ENCODE data around the gene TTLL1. TPM values are rescaled to one million over a fixed set of nuclear protein-coding genes. Genes with fewer than 3 reads are reported as not detected.
"Not testable (repeated sequence)": the region's sequence is repeated elsewhere in the genome, so short reads cannot be mapped to it uniquely, and the experiment has no call there.

The TTLL1 gene
- total RNA-seq, 2 experiments from 2014 or later = 9.1 to 10.7 TPM

- no peak overlapping the region for H3K27ac Mint-ChIP-seq
- peaks cover 38% of the 10 kb centered on the region for H3K4me1 Mint-ChIP-seq
- no peak for DNase-seq
- H3K4me3 Mint-ChIP-seq = no peak overlapping the region
- POLR2A ChIA-PET = no interaction called here
- peaks cover 11% of the 10 kb centered on the region for H3K36me3 Mint-ChIP-seq
- H3K27me3 Mint-ChIP-seq = no peaks in the 10 kb centered on the region
- H3K9me3 Mint-ChIP-seq = peaks cover 1% of the 10 kb centered on the region
- ATAC-seq (ENCODE audit: low read depth) = no peak
These were observed 92.4 kb downstream of the TTLL1 start for GRCh38 chr22:42996646-42997365.

GRCh38 chr22:42995654-42996053, 93.5 kb downstream of the TTLL1 start:
- peaks cover 27% of the 10 kb centered on the region for H3K4me1 Mint-ChIP-seq
- H3K27ac Mint-ChIP-seq = not testable (repeated sequence)

GRCh38 chr22:42994917-42995562, 94.2 kb downstream of the TTLL1 start:
- H3K4me3 Mint-ChIP-seq = no peak overlapping the region
- H3K4me1 Mint-ChIP-seq = peaks cover 23% of the 10 kb centered on the region
- DNase-seq = no peak
- no peak for ATAC-seq (ENCODE audit: low read depth)
- no peak overlapping the region for H3K27ac Mint-ChIP-seq
- peaks cover 1% of the 10 kb centered on the region for H3K9me3 Mint-ChIP-seq
- peaks cover 11% of the 10 kb centered on the region for H3K36me3 Mint-ChIP-seq
- POLR2A ChIA-PET = interaction anchor here (0.9 kb wide), 1 partner anchor 20 kb away, joined by 4 read pairs; the partner anchor contains the start of gene PACSIN2
- no peaks in the 10 kb centered on the region for H3K27me3 Mint-ChIP-seq

More at GRCh38 chr22:42995654-42996053, 93.5 kb downstream of the TTLL1 start:
- not testable (repeated sequence) for H3K4me3 Mint-ChIP-seq; H3K9me3 Mint-ChIP-seq; H3K27me3 Mint-ChIP-seq; DNase-seq; ATAC-seq (ENCODE audit: low read depth)
- peaks cover 11% of the 10 kb centered on the region for H3K36me3 Mint-ChIP-seq
- POLR2A ChIA-PET = interaction anchor here (0.9 kb wide), 1 partner anchor 20 kb away, joined by 4 read pairs; the partner anchor contains the start of gene PACSIN2

GRCh38 chr22:42994276-42994916, 94.8 kb downstream of the TTLL1 start:
- H3K4me3 Mint-ChIP-seq = no peak overlapping the region
- H3K27ac Mint-ChIP-seq = no peak overlapping the region
- ATAC-seq (ENCODE audit: low read depth) (no peak), DNase-seq (no peak)
- POLR2A ChIA-PET = interaction anchor here (0.9 kb wide), 1 partner anchor 21 kb away, joined by 4 read pairs; the partner anchor contains the start of gene PACSIN2
- peaks cover 1% of the 10 kb centered on the region for H3K9me3 Mint-ChIP-seq
- no peaks in the 10 kb centered on the region for H3K27me3 Mint-ChIP-seq
- H3K36me3 Mint-ChIP-seq = peaks cover 10% of the 10 kb centered on the region
- peaks cover 18% of the 10 kb centered on the region for H3K4me1 Mint-ChIP-seq

DNA sequence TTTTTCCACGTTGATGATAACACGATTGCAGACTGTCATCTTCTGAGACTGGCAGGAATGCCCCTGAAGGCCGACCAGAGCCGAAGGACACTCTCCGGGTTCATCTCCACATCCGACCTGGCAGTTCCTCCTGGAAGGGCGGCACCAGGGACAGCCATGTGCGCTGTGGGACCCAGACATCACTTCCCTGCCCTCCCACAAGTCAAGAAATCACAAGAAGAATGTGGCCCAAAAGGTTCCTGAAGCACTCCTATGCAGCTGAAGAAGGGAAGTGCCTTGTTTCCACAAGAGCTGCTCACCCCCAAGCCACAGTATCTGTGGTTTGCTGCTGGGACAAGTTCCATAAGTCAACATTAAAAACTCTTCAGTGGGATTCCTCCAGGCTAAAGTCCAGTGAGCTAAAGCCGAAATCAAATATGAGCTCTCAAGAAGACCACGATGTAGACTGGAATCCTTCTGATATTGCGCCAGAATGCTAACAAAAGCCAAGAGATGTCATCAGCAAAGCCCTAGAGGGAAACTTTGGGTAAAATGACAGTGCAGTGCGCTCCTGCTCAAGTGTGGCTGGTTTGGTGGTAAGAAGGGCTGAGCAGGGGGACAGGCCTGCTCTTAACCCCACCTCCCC, 95.4 kb downstream of the TTLL1 start:
- ATAC-seq (ENCODE audit: low read depth) (no peak), DNase-seq (no peak)
- H3K9me3 Mint-ChIP-seq = peaks cover 1% of the 10 kb centered on the region
- H3K27ac Mint-ChIP-seq = no peak overlapping the region
- no peaks in the 10 kb centered on the region for H3K27me3 Mint-ChIP-seq
- no peak overlapping the region for H3K4me3 Mint-ChIP-seq
- H3K36me3 Mint-ChIP-seq = peaks cover 8% of the 10 kb centered on the region
- H3K4me1 Mint-ChIP-seq = peaks cover 15% of the 10 kb centered on the region
- POLR2A ChIA-PET = no interaction called here

DNA sequence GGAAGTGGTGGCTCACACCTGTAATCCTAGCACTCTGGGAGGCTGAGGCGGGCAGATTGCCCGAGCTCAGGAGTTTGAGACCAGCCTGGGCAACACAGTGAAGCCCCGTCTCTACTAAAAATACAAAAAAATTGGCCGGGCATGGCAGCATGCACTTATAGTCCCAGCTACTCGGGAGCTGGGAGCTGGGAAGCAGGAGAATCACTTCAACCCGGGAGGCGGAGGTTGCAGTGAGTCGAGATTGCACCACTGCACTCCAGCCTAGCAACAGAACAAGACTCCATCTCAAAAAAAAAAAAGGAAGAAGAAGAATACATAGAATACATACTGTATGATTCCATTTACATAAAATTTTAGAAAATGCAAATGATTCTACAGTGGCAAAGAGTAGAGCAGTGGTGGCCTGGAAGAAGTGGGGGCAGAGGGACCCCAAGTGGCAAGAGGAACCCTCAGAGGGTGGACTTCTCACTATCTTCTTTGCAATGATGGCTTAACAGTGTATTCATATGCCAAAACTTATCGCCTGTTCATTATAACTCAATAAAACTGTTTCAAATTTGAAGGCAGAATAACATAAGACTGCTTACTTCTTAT, 96.2 kb downstream of the TTLL1 start:
- POLR2A ChIA-PET = no interaction called here
- Mint-ChIP-seq H3K27me3 (no peaks in the 10 kb centered on the region), H3K9me3 (no peaks in the 10 kb centered on the region), H3K4me1 (peaks cover 7% of the 10 kb centered on the region), H3K27ac (no peak overlapping the region), H3K4me3 (no peak overlapping the region), H3K36me3 (peaks cover 5% of the 10 kb centered on the region)
- DNase-seq (no peak), ATAC-seq (ENCODE audit: low read depth) (no peak)

DNA sequence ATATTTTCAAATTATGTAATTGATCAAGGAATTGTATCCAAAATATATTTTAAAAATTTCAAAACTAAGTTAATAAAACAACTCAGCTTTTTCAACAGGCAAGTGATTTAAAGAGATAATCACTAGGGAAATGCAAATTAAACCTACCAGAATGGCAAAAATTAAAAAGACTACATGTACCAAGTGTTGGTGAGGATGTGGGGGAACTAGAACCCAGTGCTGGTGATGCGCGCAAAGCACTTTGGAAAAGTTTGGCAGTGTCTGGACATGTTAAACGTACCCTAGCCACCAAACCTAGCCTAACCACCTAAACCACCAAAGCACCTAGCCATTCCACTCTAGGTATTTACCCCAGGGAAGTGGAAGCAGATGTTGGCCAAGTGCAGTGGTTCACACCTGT, 97.1 kb downstream of the TTLL1 start:
- Mint-ChIP-seq H3K4me1 (peaks cover 2% of the 10 kb centered on the region), H3K27ac (no peak overlapping the region), H3K4me3 (no peak overlapping the region), H3K36me3 (peaks cover 4% of the 10 kb centered on the region), H3K9me3 (no peaks in the 10 kb centered on the region), H3K27me3 (no peaks in the 10 kb centered on the region)
- POLR2A ChIA-PET = no interaction called here
- DNase-seq (no peak), ATAC-seq (ENCODE audit: low read depth) (no peak)

DNA sequence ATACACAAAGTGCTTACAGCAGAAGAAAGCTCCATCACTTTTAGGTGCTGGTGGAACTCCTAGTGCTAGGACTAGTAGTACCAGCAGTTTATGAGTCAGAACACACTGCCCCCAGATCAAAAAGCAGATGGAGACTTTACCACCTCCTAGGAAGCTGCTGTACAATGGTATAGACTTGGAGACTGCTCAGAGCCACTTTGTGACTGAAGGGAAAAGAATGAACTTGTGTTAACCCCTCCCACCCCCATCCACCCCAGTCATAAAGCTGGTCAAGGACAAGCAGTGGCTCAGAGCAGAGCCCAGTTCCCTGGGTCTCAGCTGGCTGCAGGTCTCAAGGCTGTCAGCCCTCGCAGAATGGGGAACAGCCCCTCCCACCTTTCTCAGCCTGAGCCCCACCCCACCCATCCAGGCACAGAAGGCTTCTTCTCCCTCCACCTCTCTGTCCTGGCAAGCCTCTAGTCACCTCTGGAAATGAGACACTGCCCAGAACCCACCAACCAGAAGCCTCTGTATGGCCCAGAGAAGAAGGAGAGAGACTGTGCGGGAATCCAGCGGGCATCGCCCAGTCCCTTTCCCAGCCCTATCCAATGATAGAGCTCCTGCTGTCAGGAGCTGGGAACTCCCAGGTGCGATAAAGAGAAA, 98.1 kb downstream of the TTLL1 start:
- POLR2A ChIA-PET = no interaction called here
- peaks cover 2% of the 10 kb centered on the region for H3K36me3 Mint-ChIP-seq
- H3K9me3 Mint-ChIP-seq = no peaks in the 10 kb centered on the region
- DNase-seq (no peak), ATAC-seq (ENCODE audit: low read depth) (no peak)
- no peak overlapping the region for H3K4me3 Mint-ChIP-seq
- no peak overlapping the region for H3K27ac Mint-ChIP-seq
- no peaks in the 10 kb centered on the region for H3K27me3 Mint-ChIP-seq
- peaks cover 1% of the 10 kb centered on the region for H3K4me1 Mint-ChIP-seq

- Mint-ChIP-seq H3K9me3 (no peaks in the 10 kb centered on the region), H3K36me3 (peaks cover 2% of the 10 kb centered on the region), H3K27ac (no peak overlapping the region), H3K27me3 (no peaks in the 10 kb centered on the region), H3K4me3 (no peak overlapping the region), H3K4me1 (peaks cover 1% of the 10 kb centered on the region)
- no peak for DNase-seq
- ATAC-seq (ENCODE audit: low read depth) = no peak
- POLR2A ChIA-PET = no interaction called here
These were observed 98.9 kb downstream of the TTLL1 start for GRCh38 chr22:42990131-42990838.

Other genes starting within 250 kb of the TTLL1 start
- gene ARFGAP3, start 232.1 kb downstream of the TTLL1 start, total RNA-seq = 10 to 100 TPM; 34.5 to 38.0 TPM
- 10 to 100 TPM; 33.6 to 35.8 TPM for gene PACSIN2, start 74.2 kb downstream of the TTLL1 start, total RNA-seq
- 1 to 10 TPM in 1 of 2 experiments, under 1 TPM in 1; 0.64 to 1.8 TPM for gene BIK, start 21.4 kb upstream of the TTLL1 start, total RNA-seq
- 1 to 10 TPM; 8.1 to 9.5 TPM for gene MCAT, start 54.0 kb upstream of the TTLL1 start, total RNA-seq
- gene TSPO, start 62.2 kb upstream of the TTLL1 start, total RNA-seq = 100 to 1,000 TPM; 107 to 116 TPM
- gene TTLL12, start 97.7 kb upstream of the TTLL1 start, total RNA-seq = 10 to 100 TPM; 30.4 to 30.6 TPM

Measured in activated naive CD8-positive, alpha-beta T cell treated with anti-CD3 and anti-CD28 coated beads, Interleukin-2, amount 10 ng/mL, durations not matched to agents 7 days and 5 days (primary cell).